ENCODE data around the gene MRPL46.

DNA sequence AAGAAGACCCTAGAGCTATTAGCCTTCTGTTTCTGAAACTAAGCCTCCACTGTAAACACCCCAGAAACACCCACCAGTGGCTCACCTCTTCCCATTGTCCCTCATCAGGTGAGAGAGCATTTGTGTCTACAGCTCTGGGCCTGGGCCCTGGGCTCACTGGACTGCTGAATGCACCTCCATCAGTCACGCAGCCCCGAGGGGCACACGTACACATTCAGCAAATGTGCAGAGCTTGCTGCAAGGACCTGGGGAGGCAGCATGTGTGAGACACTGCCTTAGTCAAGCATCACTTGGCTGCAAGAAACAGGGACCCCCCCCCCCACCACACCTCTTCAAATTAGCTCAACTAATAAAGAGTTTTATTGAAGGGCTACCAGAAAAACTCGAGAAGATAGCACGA is 29.0 kb downstream of the MRPL46 start:
- TF ChIP-seq, protein P1, sequence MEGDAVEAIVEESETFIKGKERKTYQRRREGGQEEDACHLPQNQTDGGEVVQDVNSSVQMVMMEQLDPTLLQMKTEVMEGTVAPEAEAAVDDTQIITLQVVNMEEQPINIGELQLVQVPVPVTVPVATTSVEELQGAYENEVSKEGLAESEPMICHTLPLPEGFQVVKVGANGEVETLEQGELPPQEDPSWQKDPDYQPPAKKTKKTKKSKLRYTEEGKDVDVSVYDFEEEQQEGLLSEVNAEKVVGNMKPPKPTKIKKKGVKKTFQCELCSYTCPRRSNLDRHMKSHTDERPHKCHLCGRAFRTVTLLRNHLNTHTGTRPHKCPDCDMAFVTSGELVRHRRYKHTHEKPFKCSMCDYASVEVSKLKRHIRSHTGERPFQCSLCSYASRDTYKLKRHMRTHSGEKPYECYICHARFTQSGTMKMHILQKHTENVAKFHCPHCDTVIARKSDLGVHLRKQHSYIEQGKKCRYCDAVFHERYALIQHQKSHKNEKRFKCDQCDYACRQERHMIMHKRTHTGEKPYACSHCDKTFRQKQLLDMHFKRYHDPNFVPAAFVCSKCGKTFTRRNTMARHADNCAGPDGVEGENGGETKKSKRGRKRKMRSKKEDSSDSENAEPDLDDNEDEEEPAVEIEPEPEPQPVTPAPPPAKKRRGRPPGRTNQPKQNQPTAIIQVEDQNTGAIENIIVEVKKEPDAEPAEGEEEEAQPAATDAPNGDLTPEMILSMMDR (IDR thresholded peaks at IDR 0.05), result no peak
- no peak for TF ChIP-seq POLR2A (IDR thresholded peaks at IDR 0.05)
